GM21786 (cell line): Measurements from ENCODE around the gene KMT2B.

Experiments used
- ATAC-seq: cut with Tn5 transposase; IDR thresholded peaks from one replicate; pipeline ENCODE4 v1.9.1; 2021; ENCODE audit not compliant: unreplicated experiment

Gene KMT2B

GRCh38 chr19:35725216-35725861, 7.5 kb downstream of the KMT2B start:
- ATAC-seq, result no peak

- no peak for ATAC-seq
These were observed 9.5 kb downstream of the KMT2B start for GRCh38 chr19:35727053-35727955.

- no peak for ATAC-seq
These were observed 10.3 kb downstream of the KMT2B start for GRCh38 chr19:35727956-35728706.

DNA sequence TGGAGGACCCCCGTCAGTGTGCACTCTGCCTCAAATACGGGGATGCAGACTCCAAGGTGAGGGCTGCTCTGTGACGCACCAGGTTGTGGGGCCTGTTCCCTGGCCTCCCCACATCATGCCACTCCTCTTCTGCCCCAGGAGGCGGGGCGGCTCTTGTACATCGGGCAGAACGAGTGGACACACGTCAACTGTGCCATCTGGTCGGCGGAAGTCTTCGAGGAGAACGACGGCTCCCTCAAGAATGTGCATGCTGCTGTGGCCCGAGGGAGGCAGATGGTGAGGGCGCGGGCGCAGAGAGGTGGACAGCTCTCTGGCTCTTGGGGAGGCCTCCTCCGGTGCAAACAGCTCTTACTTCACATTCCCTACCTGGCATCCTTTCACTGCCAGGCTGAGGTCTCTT, 11.2 kb downstream of the KMT2B start:
- ATAC-seq, result no peak

- no peak for ATAC-seq
These were observed 12.0 kb downstream of the KMT2B start for GRCh38 chr19:35729763-35730162.

GRCh38 chr19:35730326-35730725, 12.5 kb downstream of the KMT2B start:
- ATAC-seq, result no peak

DNA sequence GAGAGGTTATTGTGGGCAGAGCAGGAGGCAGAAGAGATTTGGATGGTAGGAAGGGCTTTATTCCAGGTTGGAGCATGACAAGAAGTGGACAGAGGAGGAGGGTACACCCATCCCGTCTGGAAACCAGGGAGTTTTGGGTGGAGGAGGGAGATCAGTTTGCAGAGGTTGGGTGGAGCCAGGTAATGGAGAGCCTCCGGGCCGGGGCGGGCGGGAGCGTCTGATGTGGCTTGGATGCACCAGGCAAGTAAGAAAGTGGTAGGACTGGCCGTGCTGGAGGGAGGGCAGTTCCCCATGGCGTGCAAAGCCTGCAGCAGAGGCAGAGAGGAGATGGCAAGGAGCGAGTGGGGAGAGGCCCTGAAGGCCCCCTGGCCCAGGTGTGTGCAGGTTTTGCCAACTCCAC, 13.6 kb downstream of the KMT2B start:
- ATAC-seq, result no peak

DNA sequence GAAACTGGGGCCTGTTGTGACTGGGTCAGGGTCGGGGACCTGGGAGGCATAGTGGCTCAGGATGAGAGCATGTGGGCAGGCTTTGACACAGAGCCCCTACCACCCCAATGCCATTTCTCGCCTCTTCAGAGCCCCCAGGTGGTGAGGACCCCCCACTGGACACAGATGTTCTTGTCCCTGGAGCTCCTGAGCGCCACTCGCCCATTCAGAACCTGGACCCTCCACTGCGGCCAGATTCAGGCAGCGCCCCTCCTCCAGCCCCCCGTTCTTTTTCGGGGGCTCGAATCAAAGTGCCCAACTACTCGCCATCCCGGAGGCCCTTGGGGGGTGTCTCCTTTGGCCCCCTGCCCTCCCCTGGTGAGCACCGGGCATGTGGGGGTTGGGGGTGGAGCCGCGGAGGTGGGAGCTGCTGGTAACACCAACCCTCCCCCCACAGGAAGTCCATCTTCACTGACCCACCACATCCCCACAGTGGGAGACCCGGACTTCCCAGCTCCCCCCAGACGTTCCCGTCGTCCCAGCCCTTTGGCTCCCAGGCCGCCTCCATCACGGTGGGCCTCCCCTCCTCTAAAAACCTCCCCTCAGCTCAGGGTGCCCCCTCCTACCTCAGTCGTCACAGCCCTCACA, 14.1 kb downstream of the KMT2B start:
- no peak for ATAC-seq

DNA sequence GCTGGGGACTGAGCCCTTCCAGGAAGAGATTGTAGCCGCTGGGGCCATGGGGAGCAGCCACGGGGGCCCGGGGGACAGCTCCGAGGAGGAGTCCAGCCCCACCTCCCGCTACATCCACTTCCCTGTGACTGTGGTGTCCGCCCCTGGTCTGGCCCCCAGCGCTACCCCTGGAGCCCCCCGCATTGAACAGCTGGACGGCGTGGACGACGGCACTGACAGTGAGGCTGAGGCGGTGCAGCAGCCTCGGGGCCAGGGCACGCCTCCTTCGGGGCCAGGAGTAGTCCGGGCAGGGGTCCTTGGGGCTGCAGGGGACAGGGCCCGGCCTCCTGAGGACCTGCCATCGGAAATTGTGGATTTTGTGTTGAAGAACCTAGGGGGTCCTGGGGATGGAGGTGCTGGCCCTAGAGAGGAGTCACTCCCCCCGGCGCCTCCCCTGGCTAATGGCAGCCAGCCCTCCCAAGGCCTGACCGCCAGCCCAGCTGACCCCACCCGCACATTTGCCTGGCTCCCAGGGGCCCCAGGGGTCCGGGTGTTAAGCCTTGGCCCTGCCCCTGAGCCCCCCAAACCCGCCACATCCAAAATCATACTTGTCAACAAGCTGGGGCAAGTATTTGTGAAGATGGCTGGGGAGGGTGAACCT, 14.9 kb downstream of the KMT2B start:
- ATAC-seq, result no peak

GRCh38 chr19:35733180-35734125, 15.7 kb downstream of the KMT2B start:
- no peak for ATAC-seq

GRCh38 chr19:35734273-35734672, 16.5 kb downstream of the KMT2B start:
- no peak for ATAC-seq

DNA sequence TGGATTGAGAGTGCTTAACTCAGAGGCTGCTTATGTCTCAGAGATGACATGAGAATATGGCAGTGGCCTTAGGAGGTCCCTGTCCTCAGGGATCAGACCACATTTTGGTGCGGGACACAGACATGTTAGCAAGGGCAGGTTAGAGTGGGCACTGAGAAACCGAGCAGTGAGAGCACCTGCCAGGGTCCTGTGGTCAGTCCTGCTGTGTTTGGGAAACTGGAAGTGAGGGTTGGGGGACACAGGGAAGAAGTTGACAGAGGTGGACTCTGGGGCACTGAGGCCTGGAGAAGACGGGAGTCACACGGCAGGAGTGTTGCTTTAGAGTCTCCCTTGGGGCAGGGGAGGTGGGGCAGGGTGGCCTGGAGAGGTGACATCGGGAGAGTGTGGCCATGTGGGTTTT, 17.1 kb downstream of the KMT2B start:
- ATAC-seq, result no peak

DNA sequence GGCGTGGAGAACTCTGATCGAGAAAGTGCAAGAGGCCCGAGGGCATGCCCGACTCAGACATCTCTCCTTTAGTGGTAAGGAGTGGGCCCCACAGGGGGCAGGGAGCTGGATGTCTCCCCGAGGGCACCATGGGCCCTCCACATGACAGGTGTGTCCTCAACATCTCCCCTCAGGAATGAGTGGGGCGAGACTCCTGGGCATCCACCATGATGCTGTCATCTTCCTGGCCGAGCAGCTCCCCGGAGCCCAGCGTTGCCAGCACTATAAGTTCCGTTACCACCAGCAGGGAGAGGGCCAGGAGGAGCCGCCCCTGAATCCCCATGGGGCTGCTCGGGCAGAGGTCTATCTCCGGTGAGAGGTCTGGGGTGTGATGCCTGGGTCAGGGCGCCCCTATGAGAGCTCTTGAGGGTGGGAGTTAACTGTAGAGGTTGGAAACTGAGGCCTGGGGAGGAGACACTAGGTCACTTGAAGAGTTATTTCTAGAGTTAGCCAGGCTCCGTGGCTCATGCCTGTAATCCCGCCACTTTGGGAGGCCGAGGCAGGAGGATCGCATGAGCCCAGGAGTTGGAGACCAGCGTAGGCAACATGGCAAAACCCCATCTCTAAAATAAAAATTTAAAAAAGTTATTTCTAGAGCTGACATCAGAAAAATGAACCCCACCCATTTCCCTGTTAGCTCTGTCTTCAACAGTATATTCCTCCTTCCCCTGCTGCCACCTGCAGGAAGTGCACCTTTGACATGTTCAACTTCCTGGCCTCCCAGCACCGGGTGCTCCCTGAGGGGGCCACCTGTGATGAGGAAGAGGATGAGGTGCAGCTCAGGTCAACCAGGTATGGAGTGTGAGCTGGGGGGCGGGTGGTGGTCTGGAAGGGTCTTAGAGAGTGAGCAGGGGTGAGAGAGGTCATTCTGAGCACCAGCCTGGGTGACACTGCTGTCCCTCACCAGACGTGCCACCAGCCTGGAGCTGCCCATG, 19.4 kb downstream of the KMT2B start:
- no peak for ATAC-seq

- no peak for ATAC-seq
These were observed 20.5 kb downstream of the KMT2B start for GRCh38 chr19:35738021-35738886.

DNA sequence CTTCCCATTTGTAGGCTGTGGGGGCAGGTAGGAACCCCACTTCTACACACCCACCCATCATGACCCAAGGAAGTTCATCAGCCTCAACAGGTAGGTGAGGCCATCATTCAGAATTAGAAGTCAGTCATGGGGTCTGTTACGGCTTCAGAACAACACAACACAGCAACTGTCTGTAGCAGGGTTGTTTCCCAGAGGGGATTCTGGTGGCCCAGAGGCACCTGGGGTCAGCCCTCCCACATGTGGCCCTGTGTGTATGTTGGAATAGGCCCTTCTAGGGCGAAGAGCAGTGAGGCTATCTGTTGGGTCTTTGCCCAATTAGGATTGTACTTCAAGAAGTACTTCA, 21.1 kb downstream of the KMT2B start:
- no peak for ATAC-seq

- ATAC-seq, result no peak
These were observed 21.7 kb downstream of the KMT2B start for GRCh38 chr19:35739275-35740107.

DNA sequence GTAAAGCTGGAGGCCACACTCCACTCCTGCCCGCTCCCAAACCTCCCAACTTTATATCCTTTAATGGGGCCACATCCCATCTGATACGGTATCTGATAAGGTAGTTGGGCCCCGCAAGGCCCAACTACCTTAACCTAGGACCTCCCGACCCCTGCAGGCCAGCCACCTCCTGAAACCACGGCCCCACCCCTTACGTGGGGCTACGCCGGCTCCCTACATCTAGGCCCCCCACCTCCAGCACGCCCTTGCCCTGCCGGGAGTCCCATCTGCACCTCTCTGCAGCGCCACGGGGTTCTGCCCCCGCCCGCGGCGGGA, 22.3 kb downstream of the KMT2B start:
- ATAC-seq, result peak; percentile 4
